HG03460 (cell line): ENCODE results near the gene ATP5ME.
"Not testable (repeated sequence)": the region's sequence is repeated elsewhere in the genome, so short reads cannot be mapped to it uniquely, and the experiment has no call there.

Experiments
- ATAC-seq: cut with Tn5 transposase; IDR thresholded peaks from one replicate; pipeline ENCODE4 v1.9.1; 2021; ENCODE audit not compliant: unreplicated experiment

Gene ATP5ME

DNA sequence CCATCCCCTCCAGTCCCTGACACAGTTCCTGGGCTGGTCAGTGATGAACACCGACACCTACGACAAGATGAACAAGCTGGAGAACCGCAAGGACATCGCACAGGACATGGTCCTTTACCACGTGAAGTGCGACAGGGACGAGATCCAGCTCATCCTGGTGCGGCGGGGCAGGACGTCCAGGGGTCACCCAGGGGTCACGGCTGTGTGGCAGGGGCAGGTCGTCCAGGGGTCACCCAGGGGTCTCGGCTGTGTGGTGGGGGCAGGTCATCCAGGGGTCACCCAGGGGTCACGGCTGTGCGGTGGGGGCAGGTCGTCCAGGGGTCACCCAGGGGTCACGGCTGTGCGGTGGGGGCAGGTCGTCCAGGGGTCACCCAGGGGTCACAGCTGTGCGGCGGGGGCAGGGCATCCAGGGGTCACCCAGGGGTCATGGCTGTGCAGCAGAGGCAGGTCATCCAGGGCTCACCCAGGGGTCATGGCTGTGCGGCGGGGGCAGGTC is 16.7 kb downstream of the ATP5ME start:
- ATAC-seq = no peak

DNA sequence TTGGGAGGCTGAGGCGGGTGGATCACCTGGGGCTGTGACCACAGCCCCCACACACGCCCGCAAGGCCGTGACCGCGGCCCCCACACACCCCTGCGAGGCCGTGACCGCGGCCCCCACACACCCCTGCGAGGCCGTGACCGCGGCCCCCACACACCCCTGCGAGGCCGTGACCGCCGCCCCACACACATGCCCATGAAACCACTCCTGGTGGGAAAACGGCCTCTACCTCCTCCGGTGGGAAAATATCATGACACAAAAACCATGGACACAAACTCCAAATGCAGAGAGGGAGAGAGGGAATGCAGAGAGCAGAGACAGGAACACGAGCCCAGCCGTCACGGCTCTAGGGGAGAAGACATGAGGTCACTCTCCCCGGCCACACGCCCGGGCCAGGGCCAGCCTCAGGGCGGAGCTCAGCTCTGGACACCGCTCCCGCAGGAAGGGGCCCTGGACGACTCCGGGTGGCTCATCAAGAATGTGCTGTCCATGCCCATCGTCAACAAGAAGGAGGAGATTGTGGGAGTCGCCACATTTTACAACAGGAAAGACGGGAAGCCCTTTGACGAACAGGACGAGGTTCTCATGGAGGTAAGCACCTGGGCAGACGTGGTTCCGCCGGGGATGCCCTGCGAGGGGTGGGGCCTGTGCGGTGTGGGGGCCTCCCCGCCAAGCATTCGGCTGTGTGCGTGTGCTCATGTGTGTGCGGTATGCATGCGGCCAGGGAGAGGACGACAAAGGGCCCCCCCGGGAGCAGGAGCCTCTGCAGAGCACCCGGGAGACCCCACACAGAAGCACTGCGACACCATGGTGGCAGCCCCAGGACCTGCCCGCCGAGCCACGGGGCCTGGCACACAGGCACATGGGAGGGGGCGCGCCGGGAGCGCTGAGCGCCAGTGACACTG is 17.4 kb downstream of the ATP5ME start:
- ATAC-seq = no peak

DNA sequence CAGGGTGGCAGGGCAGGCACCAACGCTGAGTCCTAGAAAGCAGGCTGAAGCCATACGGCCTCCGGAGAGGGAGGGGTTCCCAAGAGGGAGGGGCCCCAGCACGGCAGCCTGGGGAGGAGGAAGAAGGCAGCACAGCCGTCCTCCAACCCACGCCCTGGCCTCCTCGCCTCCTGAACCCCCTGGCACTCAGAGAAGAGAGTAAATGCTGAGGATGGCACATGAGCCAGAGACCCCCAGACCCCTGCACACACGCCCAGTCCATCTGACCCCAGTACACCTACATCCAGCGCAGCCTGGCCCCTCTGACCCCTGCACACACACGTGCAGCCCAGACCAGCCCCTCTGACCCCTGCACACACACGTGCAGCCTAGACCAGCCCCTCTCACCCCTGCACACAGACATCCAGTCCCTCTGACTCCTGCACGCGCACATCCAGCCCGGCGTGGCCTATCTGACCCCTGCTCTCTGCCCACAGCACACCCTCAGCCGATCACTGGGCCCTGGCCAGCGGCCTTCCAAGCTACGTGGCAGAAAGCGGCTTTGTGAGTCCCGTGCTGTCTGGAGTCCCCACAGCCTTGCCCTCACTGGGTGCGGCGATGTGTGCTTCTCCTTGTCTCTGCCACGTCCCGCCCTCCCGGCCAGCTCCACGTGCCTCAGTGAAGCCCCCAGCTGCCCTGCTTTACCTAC is 18.5 kb downstream of the ATP5ME start:
- no peak for ATAC-seq

DNA sequence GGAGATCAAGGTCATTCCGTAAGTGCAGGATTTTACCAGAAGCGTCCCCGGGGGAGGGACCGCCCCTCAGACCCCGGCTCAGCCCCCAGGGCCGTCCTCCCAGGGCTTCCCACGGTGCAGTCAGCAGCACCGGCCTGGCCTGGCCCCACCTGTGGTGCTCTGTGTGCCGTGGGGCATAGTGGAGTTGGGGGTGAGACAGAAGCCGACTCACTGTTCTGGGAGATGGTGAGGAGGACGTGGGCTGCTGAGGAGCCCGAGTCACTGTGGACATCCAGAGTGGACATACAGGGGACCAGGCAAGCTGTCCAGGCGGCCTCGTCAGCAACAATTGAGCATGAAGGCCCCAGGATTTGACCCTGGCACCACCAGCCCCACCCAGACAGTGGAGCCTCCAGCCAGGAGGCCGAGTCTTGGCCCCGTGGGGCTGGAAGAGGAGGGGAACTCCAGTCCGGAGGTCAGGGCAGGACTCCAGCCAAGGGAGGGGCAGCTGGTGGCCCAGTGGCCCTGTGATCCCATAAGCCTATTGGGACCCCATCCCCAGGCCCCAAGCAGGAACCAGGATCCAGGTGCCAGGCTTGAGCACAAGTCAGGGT is 19.1 kb downstream of the ATP5ME start:
- ATAC-seq = no peak

DNA sequence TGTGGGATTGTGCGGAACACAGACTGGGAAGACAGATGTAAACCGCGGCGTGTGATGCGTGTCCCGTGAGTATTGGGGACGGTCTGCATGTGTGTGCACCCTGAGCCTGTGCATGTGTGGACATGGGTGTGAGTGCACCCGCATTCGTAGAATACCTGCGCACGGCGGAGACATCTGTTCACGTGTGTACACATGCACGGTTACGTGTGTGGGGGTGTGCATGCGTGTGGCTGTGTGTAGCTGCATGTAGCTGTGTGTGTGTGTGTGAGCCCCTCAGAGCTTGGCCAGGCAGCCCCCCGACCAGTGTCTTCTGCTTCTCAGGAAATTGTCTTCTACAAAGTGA is 19.6 kb downstream of the ATP5ME start:
- no peak for ATAC-seq

DNA sequence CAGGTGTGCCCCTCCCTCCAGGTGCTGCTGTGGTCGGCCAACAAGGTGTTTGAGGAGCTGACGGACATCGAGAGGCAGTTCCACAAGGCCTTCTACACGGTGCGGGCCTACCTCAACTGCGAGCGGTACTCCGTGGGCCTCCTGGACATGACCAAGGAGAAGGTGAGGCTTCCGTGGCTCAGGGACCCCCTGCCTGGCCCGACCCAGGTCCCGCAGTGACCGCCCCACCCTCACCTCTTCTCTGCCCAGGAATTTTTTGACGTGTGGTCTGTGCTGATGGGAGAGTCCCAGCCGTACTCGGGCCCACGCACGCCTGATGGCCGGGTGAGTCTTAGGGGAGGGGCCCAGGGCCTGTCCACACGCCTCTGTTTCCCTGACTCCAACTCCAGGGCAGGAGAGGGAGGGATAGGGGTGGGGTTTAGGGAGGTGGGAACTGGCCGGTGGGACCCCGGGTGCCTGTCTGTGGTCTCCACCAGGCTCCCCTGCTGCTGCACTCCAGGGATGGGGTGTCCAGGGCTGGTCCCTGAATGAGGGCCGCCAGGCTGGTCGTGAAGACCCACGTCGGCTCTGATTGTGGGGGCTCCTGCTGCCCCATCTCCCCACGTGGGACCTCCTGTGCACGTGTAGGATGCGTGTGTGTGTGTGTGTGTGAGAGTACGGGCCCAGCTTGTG is 20.1 kb downstream of the ATP5ME start:
- ATAC-seq = no peak

DNA sequence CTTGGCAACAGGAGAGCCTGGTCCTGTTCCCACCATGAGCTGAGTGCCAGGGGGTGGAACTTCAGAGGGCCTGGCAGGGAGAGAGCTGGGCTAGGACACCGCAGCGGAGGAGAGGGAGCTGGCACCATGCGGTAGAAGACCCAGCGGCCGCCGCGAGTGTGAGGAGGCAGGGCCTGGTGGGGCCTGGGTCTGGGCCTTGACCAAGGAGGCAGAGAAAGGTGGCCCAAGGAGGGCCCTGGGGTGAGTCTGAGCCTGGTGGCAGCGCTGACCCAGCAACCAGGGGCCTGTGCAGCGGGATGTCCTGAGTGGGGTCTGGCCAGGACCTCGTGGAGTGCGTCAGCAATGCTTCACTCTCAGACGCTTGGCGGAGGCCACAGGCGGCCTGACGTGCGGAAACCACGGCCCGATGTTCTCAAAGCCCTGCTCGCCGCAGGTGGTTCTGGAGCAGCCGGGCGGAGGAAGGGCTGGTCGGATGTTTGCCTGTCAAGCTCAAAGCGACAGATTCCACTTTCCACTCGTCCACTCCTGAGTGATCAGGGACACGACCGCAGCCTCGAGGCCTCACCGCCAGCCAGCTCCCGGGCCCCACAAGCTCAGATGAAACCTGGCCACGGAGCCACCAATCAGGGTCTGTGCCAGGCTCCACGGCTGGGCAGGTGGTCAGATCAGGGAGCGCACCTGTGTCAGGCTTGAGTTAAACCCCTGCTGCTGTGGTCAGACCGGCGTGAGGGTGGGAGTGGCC is 20.8 kb downstream of the ATP5ME start:
- ATAC-seq = no peak

DNA sequence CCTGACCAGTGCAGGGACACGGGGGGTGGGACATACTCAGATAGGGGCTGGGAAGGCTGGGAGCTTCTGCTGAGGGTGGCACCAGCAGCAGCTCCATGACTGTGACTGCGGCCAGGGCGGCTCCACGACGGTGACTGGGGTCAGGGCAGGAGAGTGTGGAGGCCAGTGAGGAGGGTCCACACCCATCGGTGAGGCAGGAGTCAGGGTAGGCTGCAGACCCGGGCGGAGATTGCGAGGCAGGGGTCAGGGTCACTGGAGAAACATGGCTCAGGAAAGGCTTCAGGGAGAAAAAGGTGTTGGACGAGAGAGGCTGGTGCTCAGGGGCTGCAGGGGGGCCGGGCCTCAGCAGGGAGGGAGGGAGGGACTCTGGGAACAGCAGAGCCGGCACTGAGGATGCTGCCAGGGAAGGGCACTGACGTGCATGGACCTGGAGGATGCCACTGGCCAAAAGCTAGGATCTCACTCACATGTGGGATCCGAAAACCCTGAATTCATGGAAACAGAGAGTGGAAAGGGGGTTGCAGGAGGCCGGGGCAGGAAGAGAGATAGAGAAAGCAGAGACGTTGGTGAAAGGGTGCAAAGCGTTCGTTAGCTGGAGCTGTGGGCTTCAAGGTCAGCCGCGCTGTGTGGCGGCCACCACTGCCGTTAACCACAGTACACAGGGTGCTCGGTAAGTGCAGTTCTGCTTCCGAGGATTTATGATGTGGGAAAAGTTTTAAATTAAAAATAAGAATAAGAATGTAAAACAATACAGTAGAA is 22.0 kb downstream of the ATP5ME start:
- ATAC-seq = no peak

DNA sequence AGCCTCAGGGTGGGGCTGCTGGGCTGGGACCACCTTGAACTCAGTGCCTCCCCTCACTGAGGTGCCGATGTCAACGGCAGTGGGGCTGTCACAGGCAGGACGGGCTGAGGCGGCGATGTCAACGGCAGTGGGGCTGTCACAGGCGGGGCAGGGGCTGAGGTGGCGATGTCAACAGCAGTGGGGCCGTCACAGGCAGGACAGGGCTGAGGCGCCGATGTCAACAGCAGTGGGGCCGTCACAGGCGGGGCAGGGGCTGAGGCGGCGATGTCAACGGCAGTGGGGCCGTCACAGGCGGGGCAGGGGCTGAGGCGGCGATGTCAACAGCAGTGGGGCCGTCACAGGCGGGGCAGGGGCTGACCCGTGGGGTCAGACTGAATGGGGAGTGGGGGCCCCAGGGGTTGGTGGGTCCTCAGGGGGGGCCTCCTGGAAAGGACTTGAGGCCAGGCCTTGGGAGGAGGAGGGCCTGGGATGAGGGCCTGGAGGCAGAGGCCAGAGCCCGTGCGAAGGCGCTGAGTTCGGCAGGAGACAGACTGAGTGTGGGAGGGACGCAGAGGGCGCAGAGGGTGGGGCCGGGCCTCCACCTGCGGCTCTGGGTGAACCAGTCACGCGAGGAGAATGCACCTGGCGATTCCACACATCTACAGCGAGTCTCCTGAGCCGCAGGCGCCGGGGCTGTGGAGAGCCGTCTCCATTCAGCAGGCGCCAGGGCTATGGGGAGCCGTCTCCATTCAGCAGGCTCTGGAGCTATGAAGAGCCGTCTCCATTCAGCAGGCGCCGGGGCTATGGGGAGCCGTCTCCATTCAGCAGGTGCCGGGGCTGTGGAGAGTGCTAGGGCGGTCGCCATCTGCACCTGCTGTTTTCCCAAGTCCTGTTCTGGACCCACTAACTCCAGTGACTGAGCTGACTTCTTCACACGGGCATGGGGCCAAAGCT is 22.9 kb downstream of the ATP5ME start:
- ATAC-seq = no peak

DNA sequence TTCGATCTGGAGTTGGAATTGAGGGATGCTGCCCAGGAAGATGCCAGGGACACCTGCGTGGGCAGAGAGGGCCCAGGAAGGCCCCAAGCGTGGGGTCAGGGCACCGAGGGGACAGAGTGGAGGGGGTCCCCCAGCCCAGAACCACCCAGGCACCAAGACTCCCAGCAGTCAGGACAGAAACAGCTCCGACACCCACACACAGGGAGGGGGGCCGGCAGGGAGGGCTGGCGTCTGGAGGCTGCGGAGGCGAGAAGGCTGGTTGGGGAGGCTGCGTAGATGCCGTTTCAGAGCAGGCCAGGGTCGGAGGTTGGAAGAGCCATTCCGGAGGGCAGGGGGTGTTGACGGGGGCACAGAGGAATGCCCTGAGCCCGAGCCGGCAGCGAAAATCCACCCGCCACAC is 23.6 kb downstream of the ATP5ME start:
- ATAC-seq = no peak

DNA sequence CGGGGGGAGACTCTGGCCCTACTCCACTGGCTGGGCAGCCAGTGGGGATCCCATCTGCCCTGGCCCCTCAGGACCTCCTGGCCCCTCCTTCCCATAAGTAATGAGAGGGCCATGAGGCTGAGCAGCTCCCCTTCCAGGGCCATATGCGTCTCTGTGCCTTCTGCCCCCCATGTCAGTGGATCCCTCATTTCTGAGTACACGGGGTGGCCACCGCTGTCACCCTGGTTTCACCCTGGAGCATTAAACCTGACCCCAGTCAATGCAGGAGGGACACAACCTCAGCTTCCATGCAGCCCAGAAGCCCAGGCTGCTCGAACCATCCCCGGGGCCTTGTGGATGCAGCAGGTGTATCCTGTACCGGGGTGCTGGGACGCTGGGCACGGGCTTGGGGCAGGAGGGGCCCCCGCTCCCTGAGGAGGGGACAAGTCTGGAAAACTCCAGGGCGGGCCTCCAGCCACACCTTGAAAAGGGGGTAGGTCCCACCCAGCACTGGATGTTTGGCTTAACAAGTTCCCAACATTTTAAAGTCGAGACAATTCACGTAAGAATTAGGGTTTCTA is 24.2 kb downstream of the ATP5ME start:
- ATAC-seq = no peak

DNA sequence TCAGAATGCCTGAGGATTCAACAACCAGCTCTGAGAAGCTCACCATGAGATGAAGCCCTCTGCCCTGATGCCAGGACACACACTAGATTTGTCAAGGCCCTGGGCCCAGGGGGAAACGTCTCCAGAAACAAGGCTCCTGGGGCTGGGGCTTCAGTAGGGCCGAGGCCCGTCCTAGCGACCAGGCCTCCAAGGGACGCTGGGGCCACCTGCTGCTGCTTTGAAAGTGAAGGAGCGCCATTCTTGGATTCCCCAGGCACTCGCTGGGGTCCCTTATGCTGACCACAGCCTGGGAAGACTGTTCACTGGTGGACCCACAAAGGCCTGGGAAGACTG is 24.8 kb downstream of the ATP5ME start:
- no peak for ATAC-seq

DNA sequence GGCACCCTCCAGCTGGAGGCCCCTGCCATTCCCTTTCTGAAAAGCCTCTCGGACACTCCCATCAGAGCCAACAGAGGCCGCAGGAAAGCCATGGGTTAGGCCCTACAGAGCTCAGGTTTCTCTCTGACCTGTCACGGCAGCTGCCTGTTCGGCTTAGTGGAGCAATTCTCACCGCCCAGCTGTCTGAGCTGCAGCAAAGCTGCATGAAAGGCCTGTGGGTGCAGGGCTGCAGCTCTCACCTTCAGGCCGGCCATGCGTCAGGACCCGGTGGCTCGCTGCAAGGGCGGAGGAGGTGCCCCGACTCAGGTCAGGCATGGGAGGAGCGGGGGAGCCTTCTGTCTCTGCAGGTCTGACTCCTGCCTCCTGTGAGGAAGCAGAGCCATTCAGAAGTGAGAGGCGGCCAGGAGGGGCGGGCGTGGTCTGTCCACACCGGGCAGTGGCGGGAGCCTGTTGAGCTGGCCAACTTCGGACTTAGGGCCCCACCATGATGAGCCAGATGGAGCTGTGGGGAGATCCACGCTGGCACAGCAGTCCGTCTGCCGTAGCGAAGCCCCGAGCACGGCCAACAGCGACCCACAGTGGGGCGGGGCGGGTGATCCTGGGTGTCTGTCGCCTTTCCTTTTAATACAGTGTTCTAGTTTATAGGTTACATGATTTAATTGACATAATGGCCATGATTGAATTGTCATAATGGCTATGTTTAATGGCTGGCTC is 25.3 kb downstream of the ATP5ME start:
- no peak for ATAC-seq

DNA sequence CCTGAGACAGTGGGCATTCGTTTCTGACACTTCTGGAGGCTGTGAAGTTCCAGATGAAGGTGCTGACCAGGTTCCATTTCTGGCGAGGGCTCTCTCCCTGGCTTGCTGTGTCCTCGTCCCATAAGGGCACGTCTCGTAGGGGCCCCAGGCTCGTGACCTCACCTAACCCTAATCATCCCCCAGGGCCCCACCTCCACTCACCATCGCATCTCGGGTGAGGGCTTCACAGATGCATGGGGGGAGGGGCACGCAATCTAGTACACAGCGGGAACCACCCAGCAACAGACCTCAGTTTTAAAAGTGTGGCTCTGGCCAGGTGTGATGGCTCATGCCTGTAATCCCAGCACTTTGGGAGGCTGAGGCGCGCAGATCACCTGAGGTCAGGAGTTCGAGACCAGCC is 26.6 kb downstream of the ATP5ME start:
- ATAC-seq = no peak

DNA sequence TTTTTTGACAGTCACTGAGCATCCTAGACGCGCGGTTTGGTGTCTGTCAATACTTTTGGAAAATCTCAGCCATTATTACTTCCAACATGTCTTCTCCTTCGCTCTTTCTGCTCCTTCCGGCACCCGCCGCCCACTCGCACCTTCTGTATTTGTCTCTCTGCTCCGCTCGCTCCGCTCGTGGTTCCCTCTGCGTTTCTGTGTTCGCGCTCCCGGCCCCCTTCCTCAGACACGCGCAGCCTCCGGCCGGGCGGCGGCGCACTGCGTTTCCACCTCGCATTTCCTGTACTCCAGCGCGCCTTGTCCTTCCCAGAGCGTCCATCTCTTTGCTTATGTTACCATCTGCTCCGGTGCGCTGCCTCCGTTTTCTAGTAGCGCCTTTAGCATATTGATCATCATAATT is 27.6 kb downstream of the ATP5ME start:
- no peak for ATAC-seq

DNA sequence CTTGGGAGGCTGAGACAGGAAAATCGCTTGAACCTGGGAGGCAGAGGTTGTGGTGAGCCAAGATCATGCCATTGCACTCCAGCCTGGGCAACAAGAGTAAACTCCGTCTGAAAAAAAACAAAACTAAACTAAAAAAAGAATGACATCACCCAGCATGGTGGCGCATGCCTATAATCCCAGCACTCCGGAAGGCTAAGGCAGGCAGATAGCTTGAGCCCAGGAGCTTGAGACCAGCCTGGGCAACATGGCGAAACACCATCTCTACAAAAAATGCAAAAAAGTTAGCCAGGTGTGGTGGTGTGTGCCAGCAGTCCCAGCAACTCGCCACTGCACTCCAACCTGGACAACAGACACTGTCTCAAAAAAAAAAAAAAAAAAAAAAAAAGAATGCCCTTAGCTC is 31.7 kb downstream of the ATP5ME start:
- not testable (repeated sequence) for ATAC-seq

DNA sequence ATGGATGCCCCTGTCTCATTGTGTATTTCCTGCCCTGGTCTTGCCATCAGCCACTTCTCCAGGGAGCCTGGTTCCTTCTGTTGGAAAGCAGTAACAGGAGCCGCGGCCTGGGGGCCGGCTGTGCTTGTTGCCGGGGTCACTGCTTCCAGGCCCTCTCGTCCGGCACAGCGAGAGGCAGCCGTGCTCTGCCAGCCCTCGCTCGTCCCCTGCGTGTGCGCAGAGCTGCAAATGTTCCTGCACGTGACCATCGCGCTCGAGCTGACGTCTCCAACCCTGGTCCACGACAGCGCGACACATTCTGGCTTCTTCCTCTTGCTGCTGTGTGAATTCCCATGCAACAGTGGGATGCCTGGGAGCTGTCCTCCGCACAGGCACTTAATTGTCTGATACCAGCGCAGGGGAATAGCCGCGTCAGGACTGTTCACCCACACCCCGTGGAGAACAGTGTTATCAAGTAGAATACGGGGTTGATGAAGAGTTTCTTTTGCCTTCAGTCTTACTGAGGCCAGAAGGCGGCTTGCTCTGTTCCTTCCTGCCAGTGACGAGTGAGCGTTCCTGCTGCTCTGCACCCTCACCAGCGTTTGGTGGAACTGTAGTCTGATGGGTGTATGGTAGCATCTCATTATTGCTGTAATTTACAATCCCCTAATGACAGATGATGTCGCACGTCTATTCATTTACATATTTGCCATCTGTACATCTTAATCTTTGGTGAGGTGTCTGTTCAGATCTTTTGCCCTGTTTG is 36.4 kb downstream of the ATP5ME start:
- no peak for ATAC-seq
